Thyroid gland (tissue), 4 donors: Measurements from ENCODE around the gene TMEM183A. TPM values are rescaled to one million over a fixed set of nuclear protein-coding genes. Genes with fewer than 3 reads are reported as not detected.
"Not testable (repeated sequence)": the region's sequence is repeated elsewhere in the genome, so short reads cannot be mapped to it uniquely, and the experiment has no call there.

Source experiments
- DNase-seq, 2 donors: peaks; one replicate each; pipeline ENCODE4 v3.0.0-alpha.2; 2019
- H3K27ac ChIP-seq, 3 donors: fragments of 200-600 bp; sonication (generic); 1 replicate in 2 of 3; 2 replicates in 1 of 3; pipeline ENCODE4 v1.5.1; 2016 to 2019; ENCODE audit warnings: mild to moderate bottlenecking in 1 of 3, moderate library complexity in 1 of 3
- H3K27me3 ChIP-seq: fragments of 200-600 bp; sonication (generic); one replicate; pipeline ENCODE4 v1.5.1; 2019
- H3K36me3 ChIP-seq, 2 donors: fragments of 200-600 bp; sonication (generic); one replicate each; pipeline ENCODE4 v1.5.1; 2016 to 2019
- H3K4me1 ChIP-seq, 2 donors: fragments of 200-600 bp; sonication (generic); one replicate each; pipeline ENCODE4 v1.5.1; 2017 to 2019
- H3K4me3 ChIP-seq, 3 donors: fragments of 200-600 bp; sonication (generic); replicated peaks in 1 of 3; 1 replicate in 2 of 3; 2 replicates in 1 of 3; pipeline ENCODE4 v1.5.1; 2016; ENCODE audit warnings: mild to moderate bottlenecking in 1 of 3
- H3K9me3 ChIP-seq: fragments of 200-600 bp; sonication (generic); one replicate; pipeline ENCODE4 v1.5.1; 2017
- CTCF ChIP-seq, 6 experiments: fragments of 200-600 bp in 3 of 6; fragments of 450-650 bp in 3 of 6; sonication (generic) in 3 of 6; IDR thresholded peaks; one replicate each; pipeline ENCODE4 v1.5.1; 2016 to 2019; ENCODE audit warnings: antibody characterized with exemption in 6 of 6, mild to moderate bottlenecking in 2 of 6, inconsistent platforms in 1 of 6, moderate library complexity in 1 of 6
- POLR2A ChIP-seq, 2 donors: fragments of 450-650 bp; IDR thresholded peaks; one replicate each; pipeline ENCODE4 v1.6.1; 2017; ENCODE audit warnings: antibody characterized with exemption in 2 of 2, mild to moderate bottlenecking in 2 of 2, moderate library complexity in 1 of 2
- WGBS, 2 donors: methylation state at CpG; one replicate each; pipeline ENCODE4 v1.1.5; 2017; 5-methylcytosine and 5-hydroxymethylcytosine counted together
- intact Hi-C: fragments of 100-400 bp; cut with DNase I; formaldehyde crosslinking; loops from one replicate; pipeline ENCODE4 v1.15.1; 2023
- total RNA-seq, 4 donors: library from RNA; depleted of rRNA; stranded (reverse); fragments of >200 nt; gene quantifications; one replicate each; pipeline ENCODE4 v1.2.3, GENCODE V29; 2016

TMEM183A gene
- total RNA-seq, 4 donors from 2014 or later, result 71.0 to 93.9 (median 84.2) TPM

- Histone ChIP-seq H3K27ac (no peak overlapping the region), H3K36me3 (no peaks in the 10 kb centered on the region), H3K4me1 (no peaks in the 10 kb centered on the region), H3K27me3 (no peaks in the 10 kb centered on the region), H3K4me3 (no peak overlapping the region), H3K9me3 (no peaks in the 10 kb centered on the region)
- no peak for TF ChIP-seq CTCF (IDR thresholded peaks at IDR 0.05)
- no peak for TF ChIP-seq POLR2A (IDR thresholded peaks at IDR 0.05)
- no peak for DNase-seq
- WGBS, 2 donors, result 82 to 86% methylated on average over 3 of the region's 3 CpGs
- intact Hi-C loops, result no loop called here
These were observed 32.3 kb upstream of the TMEM183A start for GRCh38 chr1:202974856-202975255.

- DNase-seq, result no peak
- TF ChIP-seq CTCF (IDR thresholded peaks at IDR 0.05) (no peak), POLR2A (IDR thresholded peaks at IDR 0.05) (no peak)
- 43 to 60% methylated on average over 3 of the region's 3 CpGs for WGBS, 2 donors
- Histone ChIP-seq H3K9me3 (no peaks in the 10 kb centered on the region), H3K27me3 (no peaks in the 10 kb centered on the region), H3K4me3 (no peak overlapping the region), H3K27ac (no peak overlapping the region), H3K4me1 (no peaks in the 10 kb centered on the region), H3K36me3 (no peaks in the 10 kb centered on the region)
- intact Hi-C loops, result no loop called here
These were observed 30.5 kb upstream of the TMEM183A start for GRCh38 chr1:202976633-202977032.

GRCh38 chr1:202979459-202979858, 27.7 kb upstream of the TMEM183A start:
- TF ChIP-seq CTCF (IDR thresholded peaks at IDR 0.05) (no peak), POLR2A (IDR thresholded peaks at IDR 0.05) (no peak)
- Histone ChIP-seq H3K36me3 (no peaks in the 10 kb centered on the region), H3K4me1 (no peaks in the 10 kb centered on the region), H3K4me3 (no peak overlapping the region), H3K9me3 (no peaks in the 10 kb centered on the region), H3K27me3 (no peaks in the 10 kb centered on the region), H3K27ac (no peak overlapping the region)
- 83 to 84% methylated on average over 2 of the region's 2 CpGs for WGBS, 2 donors
- intact Hi-C loops, result no loop called here
- DNase-seq, result no peak

GRCh38 chr1:202981939-202982338, 25.2 kb upstream of the TMEM183A start:
- 69 to 71% methylated on average over 2 of the region's 2 CpGs for WGBS, 2 donors
- no peaks in the 10 kb centered on the region for H3K9me3 ChIP-seq
- TF ChIP-seq CTCF (IDR thresholded peaks at IDR 0.05), result no peak
- TF ChIP-seq POLR2A (IDR thresholded peaks at IDR 0.05), result no peak
- H3K36me3 ChIP-seq, result no peaks in the 10 kb centered on the region
- no peak overlapping the region for H3K4me3 ChIP-seq
- DNase-seq, result no peak
- no peaks in the 10 kb centered on the region for H3K4me1 ChIP-seq
- no peak overlapping the region for H3K27ac ChIP-seq
- H3K27me3 ChIP-seq, result no peaks in the 10 kb centered on the region
- intact Hi-C loops, result no loop called here

- 79 to 87% methylated on average over 3 of the region's 3 CpGs for WGBS, 2 donors
- Histone ChIP-seq H3K4me1 (no peaks in the 10 kb centered on the region), H3K27ac (no peak overlapping the region), H3K27me3 (no peaks in the 10 kb centered on the region), H3K9me3 (no peaks in the 10 kb centered on the region), H3K36me3 (no peaks in the 10 kb centered on the region), H3K4me3 (no peak overlapping the region)
- TF ChIP-seq CTCF (IDR thresholded peaks at IDR 0.05) (no peak), POLR2A (IDR thresholded peaks at IDR 0.05) (no peak)
- DNase-seq, result no peak
- intact Hi-C loops, result no loop called here
These were observed 24.3 kb upstream of the TMEM183A start for GRCh38 chr1:202982715-202983430.

GRCh38 chr1:202986120-202986519, 21.1 kb upstream of the TMEM183A start:
- H3K9me3 ChIP-seq, intact Hi-C loops, H3K27me3 ChIP-seq, H3K36me3 ChIP-seq, DNase-seq, H3K4me1 ChIP-seq, H3K27ac ChIP-seq, H3K4me3 ChIP-seq: not testable (repeated sequence)
- 76 to 80% methylated on average over 9 of the region's 9 CpGs for WGBS, 2 donors
